Aortic smooth muscle cell (primary cell): Measurements from ENCODE around the gene NDUFS1. TPM values are rescaled to one million over a fixed set of nuclear protein-coding genes. Genes with fewer than 3 reads are reported as not detected.

Experiments used
- total RNA-seq: library from RNA; depleted of rRNA; stranded (reverse); fragments of >200 nt; gene quantifications from 2 replicates; pipeline ENCODE4 v1.2.3, GENCODE V29; 2014

The NDUFS1 gene
- 130 and 135 TPM in 2 replicates for total RNA-seq

DNA sequence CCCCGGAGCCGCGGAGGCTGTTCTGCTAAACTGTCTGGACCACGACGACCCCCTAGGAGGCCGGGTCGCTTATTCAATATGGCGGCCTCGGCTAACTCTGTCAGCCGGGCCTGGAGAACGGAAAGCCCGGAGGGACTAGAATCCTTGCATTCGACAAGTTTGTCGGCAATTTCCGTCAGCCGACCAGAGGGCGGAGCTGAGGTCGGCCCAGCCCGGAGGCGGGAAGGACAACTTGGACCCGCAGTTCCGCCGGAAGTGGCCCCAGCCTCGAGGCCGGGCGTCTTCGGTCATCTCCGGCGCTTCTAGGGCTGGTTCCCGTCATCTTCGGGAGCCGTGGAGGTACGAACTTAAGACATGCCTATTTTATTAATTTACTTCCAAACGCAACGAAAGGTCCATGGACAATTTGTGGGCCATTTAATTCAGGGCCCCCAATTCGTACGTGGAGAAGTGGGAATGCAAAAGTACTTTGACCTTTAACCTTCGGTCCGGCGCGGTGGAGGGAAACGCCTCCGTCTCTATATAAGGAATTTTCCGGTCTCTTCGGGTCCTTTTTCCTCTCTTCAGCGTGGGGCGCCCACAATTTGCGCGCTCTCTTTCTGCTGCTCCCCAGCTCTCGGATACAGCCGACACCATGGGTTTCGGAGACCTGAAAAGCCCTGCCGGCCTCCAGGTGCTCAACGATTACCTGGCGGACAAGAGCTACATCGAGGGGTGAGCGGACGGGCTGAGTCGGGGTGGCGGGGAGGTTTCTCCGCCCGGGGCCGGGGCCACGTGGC, at the start of gene NDUFS1, which contains the start of gene EEF1B2:
NDUFS1 (minus strand) TSS at position 99 of the 779 bp plus-strand sequence. CDS start 5,766 bp downstream, outside the sequence.
EEF1B2 (plus strand) TSS at position 550 of the 779 bp plus-strand sequence; CDS start at position 635, 85 bp downstream.

GRCh38 chr2:206085742-206086445, 73.3 kb downstream of the NDUFS1 start, which contains the start of gene INO80D:
INO80D (minus strand) TSS chr2:206086174; CDS start chr2:206063016, 23,158 bp downstream.

Other genes with a start within 250 kb of the NDUFS1 start
- 5.3 and 7.3 TPM in 2 replicates for gene INO80D, start 73.3 kb downstream of the NDUFS1 start, total RNA-seq
- gene EEF1B2, start 451 bp upstream of the NDUFS1 start, total RNA-seq = 808 and 933 TPM in 2 replicates
- 10.4 and 10.9 TPM in 2 replicates for gene ZDBF2, start 115.2 kb upstream of the NDUFS1 start, total RNA-seq